ENCODE data around the gene PFDN6.

PFDN6 gene

DNA sequence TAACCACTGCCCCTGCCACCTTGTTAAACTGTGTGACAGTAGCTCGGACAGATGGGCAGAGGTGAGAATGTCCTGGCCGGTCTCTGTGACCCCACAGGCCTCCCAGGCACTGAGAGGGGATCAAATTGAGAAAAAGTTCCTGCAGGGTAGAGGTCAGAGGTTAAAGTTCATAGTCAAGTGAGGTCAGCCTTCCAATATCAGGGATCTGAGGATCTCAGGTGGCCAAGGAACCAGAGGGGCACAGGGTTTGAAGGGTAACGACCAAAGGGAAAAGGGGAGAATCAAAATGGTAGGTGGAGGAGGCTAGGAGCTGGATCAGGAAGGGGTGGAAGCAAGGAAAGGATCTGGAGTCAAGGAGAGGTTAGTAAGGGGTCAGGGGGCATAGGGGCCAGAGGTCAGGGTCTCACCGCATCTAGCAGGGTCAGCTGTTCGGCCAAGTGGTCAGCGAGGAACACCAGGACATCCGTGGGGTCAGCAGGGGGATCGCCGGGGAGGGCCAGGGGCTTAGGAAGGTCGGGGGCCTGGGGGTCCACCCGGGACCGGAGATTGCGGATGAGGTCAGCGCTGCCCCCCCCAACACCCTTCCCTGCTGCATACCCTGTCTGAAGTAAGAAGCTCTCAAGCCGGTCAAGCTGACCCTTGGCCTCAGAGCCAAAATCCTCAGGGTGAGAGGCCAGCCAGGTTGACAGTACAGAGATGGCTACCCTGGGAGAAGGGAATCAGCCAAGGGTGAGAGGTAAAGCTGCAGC is 6.4 kb downstream of the PFDN6 start:
- DNase-seq (ENCODE audit: low spot score), result no peak

DNA sequence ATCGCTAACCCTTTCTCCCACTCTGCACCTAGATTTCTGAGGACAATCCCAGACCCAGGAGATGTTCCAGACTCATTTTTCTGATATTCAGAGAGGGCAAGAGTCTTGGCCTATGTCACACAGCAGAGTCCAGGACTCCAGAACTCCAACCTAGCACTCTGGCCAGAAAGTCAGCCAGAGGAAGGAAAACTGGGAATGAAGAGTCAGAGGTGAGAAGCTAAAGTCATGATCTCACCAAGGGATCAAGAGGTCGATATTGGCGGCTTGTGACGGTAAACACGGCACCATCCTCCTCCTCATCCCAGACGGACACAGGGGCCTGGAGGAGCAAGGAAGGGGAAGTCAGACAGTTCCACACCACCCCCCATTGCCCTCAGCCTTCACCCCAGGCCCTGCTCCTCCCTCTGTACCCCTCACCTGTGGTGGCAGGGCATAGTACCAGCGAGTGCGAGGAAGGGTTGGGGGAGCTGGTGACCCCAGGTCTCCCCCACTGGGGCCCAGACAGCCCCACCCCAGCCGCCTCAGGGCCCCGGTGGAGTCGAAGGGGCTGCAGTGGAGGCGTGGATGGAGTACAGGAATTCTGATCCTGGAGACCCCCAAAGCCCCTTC is 7.5 kb downstream of the PFDN6 start:
- DNase-seq (ENCODE audit: low spot score), result no peak

DNA sequence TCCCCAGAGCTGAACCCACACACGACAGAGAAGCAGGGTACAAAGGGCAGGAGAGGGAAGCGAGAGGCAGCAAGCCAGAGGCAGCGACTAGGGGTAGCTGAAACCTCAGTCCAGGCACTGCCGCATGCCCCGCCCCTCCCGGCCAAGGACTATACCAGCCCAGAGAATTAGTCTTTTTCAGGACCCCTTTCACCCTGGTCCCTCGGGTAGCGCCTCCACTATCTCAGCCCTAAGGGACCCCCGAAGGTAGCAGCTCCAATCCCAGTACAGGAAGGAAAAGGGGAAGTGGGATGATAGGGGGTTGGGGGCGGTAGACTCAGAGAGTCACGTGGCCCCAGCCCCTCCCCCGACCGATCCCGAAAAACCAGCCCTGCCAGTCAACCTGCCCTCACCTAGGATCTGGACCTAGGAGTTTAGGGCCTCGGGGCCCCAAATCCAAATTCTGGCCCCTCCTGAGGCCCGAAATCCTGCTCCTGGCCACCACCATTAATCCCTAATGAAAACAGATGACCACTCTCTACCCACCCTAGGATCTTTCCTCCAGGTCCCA is 8.1 kb downstream of the PFDN6 start:
- no peak for DNase-seq (ENCODE audit: low spot score)

DNA sequence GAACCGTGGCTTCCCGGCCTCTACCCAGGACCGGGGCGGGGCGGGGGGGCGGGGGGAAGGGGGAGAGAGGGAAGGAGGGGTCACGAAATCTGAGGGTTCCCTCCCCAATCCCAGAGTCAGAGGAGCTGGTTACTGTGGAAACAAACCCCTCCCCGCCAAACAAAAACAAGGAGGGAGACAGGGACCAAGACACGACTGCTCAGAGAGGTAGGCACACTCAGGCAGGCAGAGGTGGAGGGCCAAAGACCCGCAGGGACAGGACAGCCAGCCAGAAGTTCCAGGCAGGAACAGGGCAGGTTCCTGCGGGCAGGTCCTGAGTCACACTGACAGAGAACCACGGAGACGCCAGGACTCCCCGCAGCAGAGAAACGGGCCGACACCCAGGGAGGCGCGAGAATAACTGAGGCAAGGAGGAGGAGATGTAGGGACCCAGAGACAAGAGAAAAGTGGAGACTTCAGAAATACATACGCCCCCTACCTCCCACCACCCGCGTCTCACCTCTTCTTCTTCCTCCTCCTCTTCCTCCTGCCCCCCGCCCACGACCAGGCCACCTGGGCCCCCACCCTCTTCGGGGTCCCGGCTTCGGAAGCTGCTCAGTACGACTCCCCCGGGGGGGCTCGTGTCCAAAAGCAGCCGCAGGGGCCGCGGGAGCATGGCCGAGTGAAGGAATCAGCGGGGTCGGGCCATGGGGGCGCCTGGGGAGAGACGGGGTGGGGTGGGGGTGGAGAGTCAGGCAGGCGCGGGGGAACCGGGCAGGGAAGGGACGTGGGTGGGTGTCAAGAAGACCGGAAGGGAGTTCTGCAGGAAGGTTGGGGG is 8.8 kb downstream of the PFDN6 start:
- peak; percentile 91 for DNase-seq (ENCODE audit: low spot score)

DNA sequence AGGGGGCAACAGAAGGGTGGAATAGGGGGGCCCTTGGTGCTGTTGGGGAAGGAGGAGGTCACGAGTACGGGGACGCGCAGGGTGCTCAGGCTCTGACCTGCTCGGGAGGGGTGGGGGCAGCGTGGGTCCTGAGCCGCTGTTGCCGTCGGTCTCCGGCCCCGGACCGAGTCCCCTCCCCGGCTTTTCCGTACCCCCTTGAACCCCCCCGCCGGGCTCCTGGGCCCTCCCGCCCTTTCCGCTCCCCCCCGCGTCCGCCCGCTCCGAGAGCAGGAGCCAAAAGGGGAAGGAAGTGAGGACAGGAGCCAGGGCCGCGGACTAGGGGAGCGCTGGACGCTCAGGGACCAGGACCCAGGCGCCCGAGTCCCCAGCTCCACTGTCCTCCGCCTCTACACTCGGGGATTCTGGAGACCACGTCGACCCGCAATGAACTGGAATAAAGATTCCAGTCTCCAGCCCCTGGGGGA is 9.4 kb downstream of the PFDN6 start, which contains the start of gene RGL2:
RGL2 (minus strand) TSS at position 170 of the 464 bp plus-strand sequence. CDS start 332 bp downstream, outside the sequence.
- peak; percentile 80 for DNase-seq (ENCODE audit: low spot score)

DNA sequence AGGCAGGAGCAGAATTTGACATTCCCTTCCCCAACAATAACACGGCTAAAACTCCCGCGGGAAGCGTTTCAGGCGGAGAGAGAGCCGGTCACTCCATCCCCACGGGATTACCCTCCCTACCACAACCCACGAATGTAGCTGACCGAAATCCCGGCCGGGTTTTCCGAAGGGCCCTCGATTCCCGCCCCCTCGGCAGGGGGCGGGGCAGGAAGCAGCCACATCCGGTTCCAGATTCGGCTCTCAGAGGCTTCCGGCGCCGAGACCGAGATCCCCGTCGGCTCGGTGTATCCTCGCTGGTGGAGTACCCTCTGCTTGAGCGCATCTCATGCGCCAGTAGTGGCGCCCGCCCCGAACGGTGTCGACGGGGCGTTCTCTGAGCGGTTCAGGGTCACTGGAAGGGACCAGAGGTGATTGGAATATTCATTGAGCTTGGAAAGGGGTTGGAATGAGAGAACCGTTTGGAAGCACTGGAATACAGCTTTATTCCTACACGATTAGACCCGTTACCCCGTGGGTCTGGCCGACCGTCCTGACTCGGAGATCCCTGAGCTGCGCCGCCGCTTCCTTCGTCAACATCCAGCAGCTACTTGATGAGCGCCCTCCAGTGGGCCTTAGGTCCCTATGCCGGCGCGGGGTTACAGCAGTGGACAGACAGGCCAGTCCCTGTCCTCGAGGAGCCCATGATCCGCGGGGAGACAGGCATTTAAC is 10.0 kb downstream of the PFDN6 start:
- peak; percentile 94 for DNase-seq (ENCODE audit: low spot score)

DNA sequence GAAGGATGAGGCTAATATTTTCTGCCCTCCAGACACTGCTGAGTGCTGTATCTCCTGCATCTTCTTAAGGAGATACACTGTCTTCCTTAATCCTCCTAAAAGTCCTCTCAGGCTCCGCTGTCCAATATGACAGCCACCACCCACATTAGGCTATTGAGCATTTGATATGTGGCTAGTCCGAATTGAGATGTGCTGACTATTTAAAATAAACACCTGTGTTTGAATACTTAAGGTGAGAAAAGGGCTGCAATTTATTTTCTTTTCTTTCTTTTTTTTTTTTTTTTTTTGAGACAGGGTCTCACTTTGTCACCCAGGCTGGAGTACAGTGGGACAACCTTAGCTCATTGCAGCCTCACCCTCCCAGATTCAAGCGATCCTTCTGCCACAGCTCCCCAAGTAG is 12.5 kb downstream of the PFDN6 start:
- DNase-seq (ENCODE audit: low spot score), result no peak

DNA sequence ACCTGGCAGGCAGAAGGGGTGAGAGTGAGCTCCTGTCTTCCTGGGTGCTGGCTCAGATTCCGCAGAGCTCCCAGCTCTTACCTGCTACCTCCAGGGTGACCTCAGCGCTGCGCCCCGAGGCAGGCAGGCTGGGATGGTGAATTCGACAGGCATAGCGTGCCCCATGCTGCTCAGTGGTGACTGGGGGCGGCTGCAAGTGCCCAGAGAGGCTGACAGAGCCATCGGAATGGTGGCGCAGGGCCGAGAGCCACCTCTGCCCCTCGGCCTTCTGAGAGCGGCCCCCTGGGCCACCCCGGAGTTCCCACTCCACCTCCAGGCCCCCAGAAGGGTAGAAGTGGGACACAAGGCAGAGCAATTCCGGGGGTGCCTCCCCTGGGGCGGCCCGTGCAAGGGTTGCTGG is 14.8 kb downstream of the PFDN6 start:
- DNase-seq (ENCODE audit: low spot score), result no peak

DNA sequence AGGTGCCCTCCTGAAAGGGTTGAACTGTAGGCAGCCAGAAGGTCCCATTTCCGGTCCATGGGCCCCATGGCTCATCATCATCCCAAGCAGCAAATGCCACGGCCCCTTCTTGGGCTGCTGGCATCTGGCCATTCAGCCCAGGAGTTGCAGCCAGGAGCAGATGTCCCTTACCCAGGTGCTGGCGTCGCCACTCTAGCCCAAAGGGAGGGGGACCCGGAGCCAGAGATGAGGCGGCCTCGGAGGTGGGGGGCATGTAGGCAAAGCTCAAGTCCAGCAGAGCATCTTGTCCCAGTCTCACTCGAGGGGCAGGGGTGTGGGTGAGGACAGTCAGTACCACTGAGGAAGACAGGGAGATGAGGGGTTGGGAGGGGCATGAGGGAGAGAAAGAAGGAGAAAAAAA is 15.7 kb downstream of the PFDN6 start:
- DNase-seq (ENCODE audit: low spot score), result no peak

DNA sequence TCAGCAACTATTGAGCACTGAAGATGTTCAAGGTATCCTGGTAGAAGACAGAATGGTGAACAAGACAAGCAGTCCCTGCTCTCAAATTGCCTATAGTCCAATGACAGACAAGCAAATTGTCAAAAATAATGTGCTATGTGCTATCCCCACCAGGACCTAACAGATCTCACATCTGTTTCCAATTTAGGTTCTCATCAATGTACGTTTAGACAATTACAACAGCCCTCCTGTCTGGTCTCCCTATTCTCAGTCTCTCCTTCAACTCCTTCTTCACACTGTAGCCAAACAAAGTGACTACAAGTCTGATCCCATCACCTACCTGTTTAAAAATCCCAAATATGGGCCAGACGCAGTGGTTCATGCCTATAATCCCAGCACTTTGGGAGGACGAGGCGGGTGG is 17.0 kb downstream of the PFDN6 start:
- no peak for DNase-seq (ENCODE audit: low spot score)

DNA sequence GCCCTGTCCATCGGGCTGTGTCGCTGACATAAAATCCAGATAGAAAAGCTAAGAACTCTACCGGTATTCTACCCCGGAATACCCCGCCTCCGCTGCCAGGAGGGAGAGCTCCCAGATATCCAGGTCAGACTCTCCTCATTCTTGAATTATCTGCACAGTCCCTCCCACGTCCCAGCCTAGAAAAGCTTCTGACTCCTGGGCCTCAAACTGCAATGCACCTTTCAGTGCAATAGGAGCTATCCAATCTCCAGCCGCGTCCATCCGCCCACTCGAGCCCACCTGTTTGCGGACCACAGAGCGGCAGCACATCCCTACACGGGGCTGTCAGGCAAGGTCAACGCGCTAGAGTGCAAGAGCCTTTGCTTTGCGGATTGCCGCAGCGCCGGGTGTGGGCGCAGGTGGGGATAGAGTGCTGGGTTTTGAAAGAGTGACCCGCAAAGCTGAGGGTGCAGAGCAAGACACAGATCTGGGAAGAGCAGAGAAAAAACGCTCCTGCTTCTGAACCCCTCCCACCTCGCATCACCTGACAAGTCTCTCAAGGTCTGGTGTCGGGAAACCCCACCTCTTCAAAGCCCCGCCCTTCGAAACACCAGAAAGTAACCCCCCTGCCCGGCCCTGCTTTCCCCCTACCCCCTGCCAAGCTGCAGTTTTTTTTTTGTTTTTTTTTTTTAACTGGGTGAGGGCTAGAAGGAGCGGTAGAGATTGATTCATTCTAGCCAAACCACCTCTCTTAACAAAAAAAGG is 23.1 kb downstream of the PFDN6 start:
- DNase-seq (ENCODE audit: low spot score), result peak; percentile 54

DNA sequence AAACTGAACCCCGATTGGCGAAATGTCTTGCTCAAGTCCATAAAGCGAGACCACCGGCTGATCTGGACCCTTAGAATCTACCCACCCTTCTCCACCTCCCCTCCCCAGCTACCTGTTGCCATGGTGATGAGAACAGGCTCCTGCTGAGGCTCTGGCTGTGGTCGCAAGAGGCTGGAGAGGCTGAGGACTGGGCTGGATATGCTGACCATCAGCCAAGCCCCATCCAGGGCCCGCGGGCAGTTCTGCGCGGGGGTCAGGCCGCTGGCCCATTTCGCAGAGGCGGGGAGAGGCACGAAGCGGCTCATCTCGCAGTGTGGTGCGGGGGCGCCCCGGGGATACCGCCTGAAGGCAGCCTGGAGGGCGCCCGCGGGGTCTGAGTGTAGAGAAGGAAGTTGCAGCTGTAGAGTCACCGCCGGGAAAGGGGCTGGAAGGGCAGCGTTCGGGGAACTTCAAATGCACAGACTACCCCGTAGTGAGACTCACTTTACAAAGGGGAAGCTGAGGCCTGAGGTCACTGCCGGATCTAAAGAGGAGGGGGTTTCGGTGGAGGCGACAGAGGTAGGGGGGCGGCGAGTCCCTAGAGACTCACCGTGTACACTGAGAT is 23.8 kb downstream of the PFDN6 start:
- peak; percentile 50 for DNase-seq (ENCODE audit: low spot score)

DNA sequence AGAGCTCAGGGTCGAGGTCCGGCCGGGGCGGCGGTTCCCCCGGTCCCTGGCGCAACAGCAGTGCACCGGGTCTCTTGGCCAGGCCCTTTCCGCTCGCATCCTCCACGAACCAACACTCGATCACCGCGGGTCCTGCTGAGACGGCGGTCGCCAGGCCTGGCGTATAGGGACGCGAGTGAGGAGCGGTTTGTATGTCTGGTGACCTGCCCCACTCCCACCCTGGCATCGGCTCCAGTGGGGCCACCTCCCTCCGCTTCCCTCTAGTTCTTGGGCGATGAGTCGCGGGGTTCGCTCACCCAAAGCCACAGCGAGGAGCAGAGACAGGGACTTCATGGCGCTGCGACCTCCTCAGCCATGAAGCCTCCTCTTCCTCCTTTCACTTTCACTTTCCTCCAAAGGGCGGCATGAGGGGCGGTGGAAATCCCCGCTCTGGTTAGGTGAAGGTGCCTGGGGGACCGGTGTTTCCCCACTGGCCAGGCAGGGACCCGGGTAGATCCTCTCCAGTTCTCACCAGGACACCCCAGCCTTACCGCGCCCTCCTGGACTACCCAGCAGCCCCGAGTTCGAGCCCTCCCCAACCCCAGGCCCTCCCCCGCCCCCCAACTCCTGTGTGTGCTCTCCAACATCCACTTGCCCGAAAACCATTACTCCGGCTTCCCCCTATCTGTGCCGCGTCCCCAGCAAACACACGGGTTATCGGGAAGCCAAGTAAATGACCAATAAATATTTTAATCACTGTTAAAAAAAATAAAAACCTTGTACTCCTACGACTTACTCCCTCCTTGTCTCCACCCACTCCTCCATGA is 24.5 kb downstream of the PFDN6 start, which contains the start of gene TAPBP:
TAPBP (minus strand) TSS at position 370 of the 806 bp plus-strand sequence; CDS start at position 333, 37 bp downstream.
- DNase-seq (ENCODE audit: low spot score), result peak; percentile 63

DNA sequence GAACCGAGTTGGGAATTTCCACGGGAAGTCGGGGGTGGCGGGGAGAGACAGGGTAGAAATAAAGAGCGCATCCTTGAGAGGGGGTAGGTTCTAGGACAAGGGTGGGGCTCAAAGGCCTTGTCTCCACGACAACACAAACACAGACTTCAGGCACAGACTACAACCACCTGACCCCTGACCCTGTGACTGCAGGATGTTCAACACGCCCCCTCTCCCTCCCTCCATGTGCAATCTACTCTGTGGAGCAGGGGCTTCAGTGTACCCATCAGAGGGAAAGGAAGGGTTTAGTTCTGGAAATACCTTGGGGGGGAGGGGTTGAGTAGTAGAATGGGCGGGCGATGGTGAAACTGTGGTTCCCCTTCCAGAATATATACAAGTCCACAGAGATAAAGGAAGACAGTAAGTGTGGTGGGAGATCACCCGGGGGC is 25.1 kb downstream of the PFDN6 start:
- peak; percentile 75 for DNase-seq (ENCODE audit: low spot score)

DNA sequence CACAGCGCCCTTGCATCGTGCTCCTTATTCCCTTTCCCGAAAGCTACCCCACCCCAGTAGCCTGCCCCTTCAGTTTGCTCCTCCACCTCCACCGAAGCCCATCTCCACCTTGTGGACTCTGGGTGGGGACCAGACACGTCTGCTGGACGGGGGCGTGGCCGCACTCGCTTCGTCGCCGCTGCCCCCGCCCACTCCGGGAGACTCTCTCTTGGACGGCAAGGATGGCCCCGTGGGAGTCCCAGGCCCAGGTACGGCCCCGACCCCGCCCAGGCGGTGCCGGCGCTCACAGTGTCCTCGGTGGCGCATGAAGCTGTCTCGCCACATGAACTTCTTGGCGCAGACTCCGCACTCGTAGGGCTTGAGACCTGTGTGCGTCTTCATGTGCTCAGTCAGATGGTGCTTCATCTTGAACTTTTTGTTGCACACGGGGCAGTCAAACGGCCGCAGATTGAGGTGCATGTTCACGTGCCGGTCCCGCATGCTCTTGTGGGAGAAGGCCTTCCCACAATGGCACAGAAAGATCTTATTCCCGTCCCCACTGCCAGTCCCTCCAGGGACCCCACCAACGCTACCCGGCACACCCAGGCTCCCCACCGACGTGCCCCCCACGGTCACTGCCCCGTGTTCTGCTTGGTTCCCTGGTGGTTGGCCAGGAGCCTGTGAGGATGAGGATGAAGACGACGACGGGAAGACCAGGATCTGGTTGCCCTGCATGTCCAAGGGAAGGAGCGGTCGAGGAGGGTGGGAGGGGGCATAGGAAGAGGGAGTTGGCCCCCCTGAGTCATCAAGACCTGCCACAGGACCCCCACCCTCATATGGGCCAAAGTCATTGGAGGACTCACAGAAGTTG is 25.8 kb downstream of the PFDN6 start:
- peak; percentile 33 for DNase-seq (ENCODE audit: low spot score)

DNA sequence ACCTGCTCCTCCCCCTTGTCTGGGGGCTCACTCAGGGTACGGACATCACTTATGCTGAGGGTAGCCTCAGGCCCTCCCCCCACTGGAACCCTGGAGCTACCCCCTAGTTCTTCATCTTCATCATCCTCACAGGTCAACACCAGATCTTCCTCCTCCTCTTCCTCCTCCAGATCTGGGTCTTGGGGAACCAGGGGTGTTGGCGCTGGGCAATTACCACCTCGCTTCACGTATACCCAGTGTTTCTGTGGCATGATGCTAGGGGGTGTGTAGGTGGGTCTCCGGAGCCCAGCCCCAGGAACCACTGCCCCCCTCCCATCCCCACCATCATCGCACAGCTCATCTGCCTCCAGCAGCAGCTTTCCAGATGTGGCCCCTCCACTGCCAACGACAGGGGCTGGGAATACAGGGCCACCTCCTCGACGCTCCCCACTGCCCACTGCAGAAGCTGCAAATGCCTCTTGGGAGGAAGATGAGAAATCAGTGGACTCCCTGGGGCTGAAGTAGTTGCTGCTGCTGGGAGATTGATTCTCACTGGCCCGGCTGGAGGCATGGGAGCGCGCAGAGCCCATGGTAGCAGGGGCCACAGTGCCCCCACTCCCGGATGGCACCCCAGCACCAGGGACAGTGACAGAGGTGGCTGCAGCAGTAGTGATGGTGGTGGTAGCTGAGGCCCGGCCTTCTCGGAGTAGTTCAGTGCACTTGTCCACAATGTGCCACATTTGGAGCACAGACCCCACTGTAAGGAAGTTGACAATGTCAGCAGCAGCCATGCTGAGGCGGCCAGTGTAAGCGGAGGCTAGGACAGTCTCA is 26.6 kb downstream of the PFDN6 start:
- DNase-seq (ENCODE audit: low spot score), result no peak

DNA sequence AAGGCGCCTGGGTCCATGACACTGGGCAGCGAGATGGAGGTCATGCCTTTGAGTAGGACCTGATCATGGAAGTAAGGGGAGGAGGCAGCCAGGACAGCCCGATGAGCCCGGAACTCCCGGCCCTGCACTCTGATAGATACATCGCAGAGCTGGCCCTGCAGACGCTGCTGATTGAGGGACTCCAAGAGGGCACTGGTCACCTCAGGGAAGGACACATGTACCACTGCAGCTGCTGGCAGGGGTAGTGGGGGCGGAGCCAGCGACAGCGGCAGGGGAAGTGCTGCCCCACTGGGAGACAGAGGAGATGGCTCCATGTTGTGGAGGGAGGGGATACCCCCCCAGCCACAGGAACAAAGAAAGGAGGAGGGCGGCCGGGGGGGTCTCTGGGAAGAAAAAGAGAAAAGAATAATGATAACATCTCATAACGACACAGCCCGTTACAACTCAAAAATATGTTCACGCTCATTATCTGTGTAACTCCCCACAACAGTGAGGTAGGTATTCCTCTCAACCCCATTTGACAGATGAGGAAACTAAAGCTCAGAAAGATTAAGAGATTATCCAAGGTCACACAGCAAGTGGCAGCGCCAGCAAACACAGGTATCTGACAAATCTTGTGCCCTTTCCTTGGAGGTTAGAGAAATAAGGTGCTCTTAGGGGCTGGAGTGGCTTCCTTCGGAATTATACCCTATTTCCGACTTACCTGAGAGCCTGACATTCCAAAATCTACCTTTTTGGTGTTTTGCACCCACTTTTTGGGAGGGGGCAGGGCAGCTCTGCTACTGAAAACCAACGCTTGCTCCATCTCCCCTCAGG is 27.4 kb downstream of the PFDN6 start:
- DNase-seq (ENCODE audit: low spot score), result no peak

Measured in GM03348 (cell line).